ENCODE results near the gene PRDM10. TPM values are rescaled to one million over a fixed set of nuclear protein-coding genes. Genes with fewer than 3 reads are reported as not detected.
"Not testable (repeated sequence)": the region's sequence is repeated elsewhere in the genome, so short reads cannot be mapped to it uniquely, and the experiment has no call there.

PRDM10 gene
- 10 to 100 TPM in 3 of 4 donors, 1 to 10 TPM in 1; 8.3 to 10.8 (median 10.3) TPM for polyA plus RNA-seq (ENCODE audit: insufficient read length in 4 of 4)

- peak in 3 of 4 donors; percentile 89 to 93 (median 89) for DNase-seq (ENCODE audit: low read depth in 4 of 4, low spot score in 3 of 4)
Measured at GRCh38 chr11:130002352-130002845, at the start of gene PRDM10. Gene PRDM10, minus strand, starts transcription at chr11:130002835. Its CDS starts 41,871 bp downstream, at chr11:129960964.

- no peak for DNase-seq (ENCODE audit: low read depth in 4 of 4, low spot score in 3 of 4)
Measured at GRCh38 chr11:130051082-130051481, 48.4 kb upstream of the PRDM10 start.

- DNase-seq (ENCODE audit: low read depth in 4 of 4, low spot score in 3 of 4): no peak
Measured at GRCh38 chr11:130050257-130050656, 47.6 kb upstream of the PRDM10 start.

- no peak for DNase-seq (ENCODE audit: low read depth in 4 of 4, low spot score in 3 of 4)
Measured at GRCh38 chr11:130049328-130049771, 46.7 kb upstream of the PRDM10 start.

- no peak for DNase-seq (ENCODE audit: low read depth in 4 of 4, low spot score in 3 of 4)
Measured at GRCh38 chr11:130047141-130047540, 44.5 kb upstream of the PRDM10 start.

- DNase-seq (ENCODE audit: low read depth in 4 of 4, low spot score in 3 of 4): no peak
Measured at GRCh38 chr11:130043575-130043974, 40.9 kb upstream of the PRDM10 start.

GRCh38 chr11:130042093-130042591 is 39.5 kb upstream of the PRDM10 start:
- DNase-seq (ENCODE audit: low read depth in 4 of 4, low spot score in 3 of 4): no peak

- no peak for DNase-seq (ENCODE audit: low read depth in 4 of 4, low spot score in 3 of 4)
Measured at GRCh38 chr11:130040281-130040940, 37.8 kb upstream of the PRDM10 start.

- DNase-seq (ENCODE audit: low read depth in 4 of 4, low spot score in 3 of 4): no peak
Measured at GRCh38 chr11:130037881-130038585, 35.4 kb upstream of the PRDM10 start.

GRCh38 chr11:130037058-130037457 is 34.4 kb upstream of the PRDM10 start:
- no peak for DNase-seq (ENCODE audit: low read depth in 4 of 4, low spot score in 3 of 4)

- DNase-seq (ENCODE audit: low read depth in 4 of 4, low spot score in 3 of 4): no peak
Measured at GRCh38 chr11:130034236-130034635, 31.6 kb upstream of the PRDM10 start.

- no peak for DNase-seq (ENCODE audit: low read depth in 4 of 4, low spot score in 3 of 4)
Measured at GRCh38 chr11:130032931-130033330, 30.3 kb upstream of the PRDM10 start.

- no peak for DNase-seq (ENCODE audit: low read depth in 4 of 4, low spot score in 3 of 4)
Measured at GRCh38 chr11:130031945-130032344, 29.3 kb upstream of the PRDM10 start.

GRCh38 chr11:130031056-130031455 is 28.4 kb upstream of the PRDM10 start:
- no peak for DNase-seq (ENCODE audit: low read depth in 4 of 4, low spot score in 3 of 4)

GRCh38 chr11:130029137-130029536 is 26.5 kb upstream of the PRDM10 start:
- no peak for DNase-seq (ENCODE audit: low read depth in 4 of 4, low spot score in 3 of 4)

- DNase-seq (ENCODE audit: low read depth in 4 of 4, low spot score in 3 of 4): no peak
Measured at GRCh38 chr11:130025371-130025770, 22.7 kb upstream of the PRDM10 start.

- DNase-seq (ENCODE audit: low read depth in 4 of 4, low spot score in 3 of 4): no peak
Measured at GRCh38 chr11:130024361-130024760, 21.7 kb upstream of the PRDM10 start.

GRCh38 chr11:130023204-130023603 is 20.6 kb upstream of the PRDM10 start:
- no peak for DNase-seq (ENCODE audit: low read depth in 4 of 4, low spot score in 3 of 4)

- DNase-seq (ENCODE audit: low read depth in 4 of 4, low spot score in 3 of 4): no peak
Measured at GRCh38 chr11:130022799-130023198, 20.2 kb upstream of the PRDM10 start.

- DNase-seq (ENCODE audit: low read depth in 4 of 4, low spot score in 3 of 4): not testable (repeated sequence)
Measured at GRCh38 chr11:130021606-130022005, 19.0 kb upstream of the PRDM10 start.

- no peak for DNase-seq (ENCODE audit: low read depth in 4 of 4, low spot score in 3 of 4)
Measured at GRCh38 chr11:130020323-130020722, 17.7 kb upstream of the PRDM10 start.

- not testable (repeated sequence) for DNase-seq (ENCODE audit: low read depth in 4 of 4, low spot score in 3 of 4)
Measured at GRCh38 chr11:130015846-130016245, 13.2 kb upstream of the PRDM10 start.

All from right renal pelvis (tissue), 4 donors.